Hematopoietic multipotent progenitor cell treated with erythropoietin and hydrocortisone succinate and interleukin-3 and kit ligand, for 17 days (in vitro differentiated cells): ENCODE data around the gene TWIST2.

ENCODE experiments used
- DNase-seq: peaks from one replicate; pipeline ENCODE4 v3.0.0-alpha.2; 2015; ENCODE audit warnings: low spot score

The TWIST2 gene

DNA sequence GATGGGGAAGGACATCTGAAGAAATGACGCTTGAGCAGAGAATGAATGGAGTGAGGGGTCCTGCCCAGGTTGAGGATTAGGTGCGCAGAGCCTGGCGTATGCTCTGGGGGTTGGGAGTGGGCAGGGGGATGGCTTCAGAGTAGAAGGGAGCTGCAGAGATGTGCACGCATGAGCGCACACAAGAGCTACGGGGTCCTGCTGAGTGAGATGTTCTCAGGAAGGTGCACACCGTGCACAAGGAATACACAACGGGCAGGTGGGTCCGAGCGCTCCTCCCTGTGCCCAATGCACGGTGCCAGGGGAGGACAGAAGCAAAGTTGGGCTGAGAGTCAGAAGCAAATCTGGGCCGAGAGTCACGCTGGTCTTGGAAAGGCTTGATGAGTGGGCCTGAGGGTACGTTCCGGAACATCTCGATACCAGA is 25.5 kb downstream of the TWIST2 start:
- DNase-seq = no peak

- DNase-seq = no peak
Observed at GRCh38 chr2:238873841-238874240, 26.0 kb downstream of the TWIST2 start.

- DNase-seq = no peak
Observed at GRCh38 chr2:238874330-238875050, 26.6 kb downstream of the TWIST2 start.

- no peak for DNase-seq
Observed at GRCh38 chr2:238875101-238875470, 27.2 kb downstream of the TWIST2 start.

GRCh38 chr2:238875471-238876231 is 27.8 kb downstream of the TWIST2 start:
- DNase-seq = no peak

DNA sequence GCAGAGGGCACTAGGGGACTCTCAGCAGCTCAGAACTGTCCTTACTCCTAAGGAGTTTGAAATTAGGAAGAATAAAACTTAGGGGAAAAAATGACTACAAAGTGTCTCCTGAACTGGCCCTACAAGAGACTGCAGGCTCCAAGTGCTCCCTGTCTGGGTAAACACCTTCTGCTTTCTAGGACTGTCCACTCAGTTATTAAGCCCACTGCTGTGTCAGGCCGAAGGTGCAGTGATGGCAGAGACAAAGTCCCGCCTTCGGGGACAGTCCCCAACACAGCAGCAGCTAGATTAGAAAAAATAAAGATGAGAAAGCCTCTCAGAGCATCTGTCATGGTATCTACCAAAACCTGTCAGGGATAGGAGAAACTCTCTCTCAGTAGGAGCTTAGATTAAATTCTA is 28.3 kb downstream of the TWIST2 start:
- DNase-seq = no peak

DNA sequence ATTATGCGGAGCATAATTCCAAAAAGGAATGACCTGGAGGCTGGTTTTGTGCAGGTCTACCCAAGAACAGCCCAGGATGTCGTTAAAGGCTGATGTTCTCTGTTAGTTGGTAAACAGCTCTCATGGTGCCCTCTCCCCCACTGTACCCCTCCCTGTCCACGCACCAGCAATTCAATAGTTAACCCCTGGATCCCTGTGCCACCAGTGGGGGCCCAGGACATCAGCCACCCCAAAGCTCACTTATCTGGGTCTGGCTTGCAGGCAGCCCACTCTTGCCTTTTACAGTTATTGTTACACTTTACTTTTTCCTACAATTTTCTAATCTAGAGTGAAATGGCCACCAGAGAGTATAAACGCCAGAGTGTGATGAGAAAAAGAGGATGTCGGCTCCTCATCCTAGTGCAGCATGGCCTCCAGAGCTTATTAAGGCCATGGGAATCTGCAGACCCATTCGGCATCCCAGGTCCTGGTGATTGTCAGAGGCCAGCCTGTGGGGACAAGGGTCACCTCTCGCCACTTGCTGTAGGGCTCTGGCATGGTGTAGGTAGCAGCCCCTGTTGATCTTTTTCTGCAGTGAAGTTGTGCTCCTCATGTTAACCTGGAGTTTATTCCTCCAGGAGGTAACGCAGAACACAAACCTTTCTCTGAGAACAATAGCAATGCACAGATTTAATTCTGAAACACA is 30.3 kb downstream of the TWIST2 start:
- no peak for DNase-seq

GRCh38 chr2:238879043-238879442 is 31.2 kb downstream of the TWIST2 start:
- no peak for DNase-seq

- no peak for DNase-seq
Observed at GRCh38 chr2:238879621-238880377, 31.9 kb downstream of the TWIST2 start.

DNA sequence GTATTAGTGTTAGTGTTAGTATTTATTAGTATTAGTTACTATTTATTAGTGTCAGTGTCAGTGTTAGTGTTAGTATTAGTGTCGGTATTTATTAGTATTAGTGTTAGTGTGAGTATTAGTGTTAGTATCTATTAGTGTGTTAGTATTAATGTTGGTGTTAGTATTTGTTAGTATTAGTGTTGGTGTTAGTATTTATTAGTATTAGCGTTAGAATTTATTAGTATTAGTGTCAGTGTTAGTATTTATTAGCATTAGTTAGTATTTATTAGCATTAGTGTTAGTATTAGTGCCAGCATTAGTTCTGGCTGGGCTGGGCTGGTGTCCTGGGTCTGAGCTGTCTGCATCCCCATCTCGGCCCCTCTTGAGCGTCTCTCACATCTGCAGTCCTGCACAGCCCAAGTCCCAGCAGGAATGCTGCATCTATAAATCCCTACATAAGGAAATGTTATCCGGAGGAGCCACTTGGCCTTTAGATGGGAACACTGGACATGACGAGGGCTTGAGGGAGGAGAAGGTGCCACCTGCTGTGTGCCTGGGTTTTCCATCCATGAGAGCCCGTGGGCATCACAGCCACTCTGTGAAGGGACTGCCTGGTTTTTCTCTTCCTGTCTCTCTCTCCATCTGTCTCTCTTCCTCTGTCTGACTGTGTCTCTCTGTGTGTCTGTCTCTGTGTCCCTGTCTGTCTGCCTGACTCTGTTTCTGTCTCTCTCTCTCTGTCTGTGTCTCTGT is 33.6 kb downstream of the TWIST2 start:
- DNase-seq = no peak

GRCh38 chr2:238882082-238882755 is 34.3 kb downstream of the TWIST2 start:
- DNase-seq = no peak

DNA sequence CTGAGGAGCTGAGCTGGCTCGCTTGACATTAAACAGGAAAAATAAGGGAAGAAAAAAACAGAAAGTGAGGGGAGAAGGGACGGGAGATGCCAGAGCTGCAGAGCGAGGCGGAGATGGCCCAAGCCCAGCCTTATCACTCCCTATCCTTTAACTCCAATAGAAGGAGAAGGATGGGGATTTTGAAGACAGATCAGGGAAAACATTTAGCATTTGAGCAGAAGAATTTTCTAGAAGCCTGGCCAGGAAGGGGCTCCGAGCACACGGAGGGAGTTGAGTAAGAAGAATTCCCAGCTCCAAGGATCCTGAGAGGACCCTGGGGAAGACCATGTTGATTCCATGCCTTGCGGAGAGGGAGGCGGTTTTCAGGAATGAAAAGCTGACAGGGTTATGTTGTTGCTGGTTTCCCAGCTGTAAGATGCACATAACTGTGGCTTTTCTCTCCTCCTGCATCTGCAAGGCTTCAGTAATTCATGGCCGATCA is 35.6 kb downstream of the TWIST2 start:
- no peak for DNase-seq

DNA sequence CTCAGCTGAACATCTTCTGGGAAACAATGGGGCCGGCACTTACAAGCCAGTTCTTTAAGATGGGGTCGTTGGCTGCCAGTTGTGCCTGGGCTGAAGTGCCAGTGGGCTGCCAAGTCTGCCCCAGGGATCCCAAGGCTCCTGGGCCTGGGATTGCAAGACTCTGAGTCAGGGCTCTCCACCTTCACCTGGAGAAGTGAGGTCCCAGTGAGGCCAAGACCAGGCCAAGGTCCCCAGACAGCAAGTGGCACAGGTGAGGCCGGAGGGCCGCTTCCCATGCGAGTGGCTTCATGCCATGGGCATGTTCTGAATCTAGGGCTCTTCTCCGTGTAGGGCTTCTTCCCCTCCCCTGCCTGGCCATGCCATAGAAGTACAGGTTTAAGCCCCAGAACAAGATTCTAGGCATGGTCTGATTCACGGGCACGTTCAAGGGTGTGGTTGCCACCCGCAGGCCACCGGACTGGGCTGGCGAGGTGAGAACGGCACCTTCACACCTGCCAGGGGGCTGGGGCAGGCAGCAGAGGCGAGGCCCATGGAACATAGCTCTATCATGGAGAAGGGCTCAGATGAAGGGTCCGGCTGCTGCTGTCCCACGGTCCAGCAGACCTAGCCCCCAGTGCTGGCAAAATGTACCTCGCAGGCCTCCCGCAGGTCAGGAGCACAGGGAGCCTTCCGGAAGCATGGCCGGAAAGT is 36.4 kb downstream of the TWIST2 start:
- no peak for DNase-seq

DNA sequence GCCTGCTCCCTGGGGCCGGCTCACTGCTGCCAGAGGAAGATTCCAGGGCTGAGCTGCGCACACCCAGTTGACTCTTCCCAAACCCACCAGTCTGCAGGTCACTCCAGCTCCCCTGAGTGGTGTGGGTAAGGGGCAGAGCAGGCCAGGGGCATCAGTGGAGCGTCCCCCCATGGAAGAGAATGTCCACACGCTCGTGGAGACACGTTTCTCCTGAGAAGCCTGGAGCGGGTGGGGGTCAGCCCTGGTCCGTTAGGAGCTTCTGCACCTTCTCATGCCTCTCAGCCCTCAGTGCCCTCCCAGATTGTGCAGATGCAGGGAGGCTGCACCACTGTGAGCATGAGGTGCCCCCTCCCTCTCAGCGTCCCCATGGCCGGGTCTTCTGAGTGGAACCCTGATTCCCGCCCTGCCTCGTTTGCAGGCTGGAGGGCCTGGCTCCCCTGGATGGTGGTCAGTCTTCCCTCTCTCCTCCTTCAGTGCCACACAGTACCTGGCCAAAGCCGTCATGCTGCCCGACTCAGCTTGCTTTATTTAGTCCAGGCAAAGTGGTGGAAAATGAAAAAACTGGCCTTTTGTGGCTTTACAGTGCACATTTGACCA is 37.0 kb downstream of the TWIST2 start:
- DNase-seq = no peak

GRCh38 chr2:238886453-238887094 is 38.7 kb downstream of the TWIST2 start:
- no peak for DNase-seq

DNA sequence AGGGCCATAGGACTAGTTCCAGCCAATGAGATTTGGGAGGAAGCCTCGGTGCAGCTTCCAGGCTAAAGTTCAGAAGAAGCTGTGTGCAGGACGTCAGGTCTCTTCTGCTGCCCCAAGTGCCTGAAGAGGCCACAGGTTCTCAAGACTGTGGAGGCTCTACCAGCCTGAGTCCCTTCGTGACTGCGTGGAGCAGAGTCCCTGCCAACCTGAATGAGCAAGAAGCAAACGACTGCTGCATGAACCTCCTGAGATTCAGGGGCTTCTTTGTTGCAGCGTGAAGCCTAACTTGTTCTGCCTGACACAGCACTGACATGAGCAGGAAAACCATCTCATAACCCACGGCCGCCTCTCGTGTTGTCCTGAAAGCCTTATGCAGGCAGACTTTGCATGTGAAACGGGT is 39.7 kb downstream of the TWIST2 start:
- DNase-seq = no peak

GRCh38 chr2:238888781-238889180 is 40.9 kb downstream of the TWIST2 start:
- DNase-seq = no peak

DNA sequence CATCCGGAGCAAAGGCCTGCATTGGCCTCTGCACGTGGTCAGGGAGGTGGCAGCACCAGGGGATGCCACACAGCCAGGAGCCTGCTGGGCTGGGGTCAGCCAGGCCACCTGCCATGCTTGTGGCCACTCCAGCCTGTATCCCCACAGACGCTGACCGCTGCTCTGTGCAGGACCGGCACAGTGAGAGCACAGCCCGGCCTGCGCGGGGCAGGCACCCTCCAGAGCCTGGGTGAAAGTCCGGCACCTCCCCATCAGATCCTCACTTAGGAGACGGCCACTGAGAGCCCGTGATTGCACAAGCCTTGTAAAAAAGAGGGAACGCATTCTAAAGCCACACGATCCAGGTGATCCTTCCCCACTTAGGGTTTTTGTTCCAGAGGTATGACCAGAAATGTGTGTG is 42.2 kb downstream of the TWIST2 start:
- DNase-seq = no peak
